Trophoblast cell (in vitro differentiated cells and primary cell): Measurements from ENCODE around the gene INPP5D.

ENCODE experiments used
- DNase-seq, 2 donors: peaks; one replicate each; pipeline ENCODE4 v3.0.0-alpha.2; 2016
- H2AFZ ChIP-seq: 2 replicates; pipeline ENCODE4 v1.6.1; 2013; ENCODE audit warnings: low read length, moderate library complexity, mild to moderate bottlenecking; ENCODE audit not compliant: insufficient read depth, poor library complexity
- H2AK5ac ChIP-seq: 2 replicates; pipeline ENCODE4 v1.6.1; 2013; ENCODE audit warnings: mild to moderate bottlenecking, low read length
- H2BK120ac ChIP-seq: 2 replicates; pipeline ENCODE4 v1.6.1; 2013; ENCODE audit warnings: low read length, mild to moderate bottlenecking, moderate library complexity; ENCODE audit not compliant: insufficient read depth, poor library complexity
- H2BK12ac ChIP-seq: 2 replicates; pipeline ENCODE4 v1.6.1; 2013; ENCODE audit warnings: mild to moderate bottlenecking, low read length, moderate library complexity
- H2BK5ac ChIP-seq: 2 replicates; pipeline ENCODE4 v1.6.1; 2013; ENCODE audit warnings: low read length, low read depth, moderate library complexity, mild to moderate bottlenecking; ENCODE audit not compliant: poor library complexity
- H3K14ac ChIP-seq: 2 replicates; pipeline ENCODE4 v1.6.1; 2013; ENCODE audit warnings: mild to moderate bottlenecking, low read length
- H3K18ac ChIP-seq: 2 replicates; pipeline ENCODE4 v1.6.1; 2013; ENCODE audit warnings: mild to moderate bottlenecking, low read length
- H3K23ac ChIP-seq: 2 replicates; pipeline ENCODE4 v1.6.1; 2013; ENCODE audit warnings: low read length
- H3K27ac ChIP-seq: 2 replicates; pipeline ENCODE4 v1.5.1; 2013; ENCODE audit warnings: low read depth, mild to moderate bottlenecking, inconsistent platforms, low read length, moderate library complexity
- H3K27me3 ChIP-seq: 2 replicates; pipeline ENCODE4 v1.6.1; 2013; ENCODE audit warnings: inconsistent platforms, mild to moderate bottlenecking, low read length, moderate library complexity; ENCODE audit not compliant: insufficient read depth
- H3K36me3 ChIP-seq, 2 experiments: 1 replicate in 1 of 2; 2 replicates in 1 of 2; pipeline ENCODE4 v1.6.1; 2013; ENCODE audit warnings: low read length in 2 of 2, mild to moderate bottlenecking in 2 of 2, moderate library complexity in 1 of 2; ENCODE audit not compliant: insufficient read depth in 2 of 2, control insufficient read depth in 1 of 2
- H3K4ac ChIP-seq: 2 replicates; pipeline ENCODE4 v1.6.1; 2013; ENCODE audit warnings: low read depth, mild to moderate bottlenecking, low read length, moderate library complexity
- H3K4me1 ChIP-seq, 2 experiments: 1 replicate in 1 of 2; 2 replicates in 1 of 2; pipeline ENCODE4 v1.6.1; 2013; ENCODE audit warnings: low read length in 2 of 2, mild to moderate bottlenecking in 2 of 2, moderate library complexity in 1 of 2; ENCODE audit not compliant: insufficient read depth in 2 of 2, control insufficient read depth in 1 of 2
- H3K4me2 ChIP-seq: 2 replicates; pipeline ENCODE4 v1.6.1; 2013; ENCODE audit warnings: inconsistent platforms, mild to moderate bottlenecking, low read length, moderate library complexity
- H3K4me3 ChIP-seq: 2 replicates; pipeline ENCODE4 v1.5.1; 2013; ENCODE audit warnings: mild to moderate bottlenecking, low read depth, low read length, inconsistent platforms
- H3K79me1 ChIP-seq: one replicate; pipeline ENCODE4 v1.6.1; 2013; ENCODE audit warnings: low read length
- H3K79me2 ChIP-seq: 2 replicates; pipeline ENCODE4 v1.6.1; 2013; ENCODE audit warnings: low read length, mild to moderate bottlenecking; ENCODE audit not compliant: control insufficient read depth, insufficient read depth, poor library complexity
- H3K9ac ChIP-seq: 2 replicates; pipeline ENCODE4 v1.6.1; 2013; ENCODE audit warnings: mild to moderate bottlenecking, low read length
- H3K9me3 ChIP-seq: 2 replicates; pipeline ENCODE4 v1.6.1; 2013; ENCODE audit warnings: low read depth, mild to moderate bottlenecking, control low read depth, inconsistent platforms, low read length; ENCODE audit not compliant: insufficient read depth
- H4K12ac ChIP-seq: 2 replicates; pipeline ENCODE4 v1.6.1; 2013; ENCODE audit warnings: low read depth, mild to moderate bottlenecking, low read length, moderate library complexity
- H4K8ac ChIP-seq: 2 replicates; pipeline ENCODE4 v1.6.1; 2013; ENCODE audit warnings: low read depth, mild to moderate bottlenecking, low read length, moderate library complexity
- H4K91ac ChIP-seq: one replicate; pipeline ENCODE4 v1.6.1; 2013; ENCODE audit warnings: low read depth, mild to moderate bottlenecking, low read length, moderate library complexity
- WGBS: extraction: QIAGEN DNeasy Blood & Tissue Kit; methylation state at CpG from one replicate; pipeline ENCODE4 v1.1.7; 2013; ENCODE audit warnings: missing lambda C conversion rate; ENCODE audit not compliant: insufficient read length, insufficient coverage; ENCODE audit errors: extremely low coverage; 5-methylcytosine and 5-hydroxymethylcytosine counted together

Gene INPP5D

DNA sequence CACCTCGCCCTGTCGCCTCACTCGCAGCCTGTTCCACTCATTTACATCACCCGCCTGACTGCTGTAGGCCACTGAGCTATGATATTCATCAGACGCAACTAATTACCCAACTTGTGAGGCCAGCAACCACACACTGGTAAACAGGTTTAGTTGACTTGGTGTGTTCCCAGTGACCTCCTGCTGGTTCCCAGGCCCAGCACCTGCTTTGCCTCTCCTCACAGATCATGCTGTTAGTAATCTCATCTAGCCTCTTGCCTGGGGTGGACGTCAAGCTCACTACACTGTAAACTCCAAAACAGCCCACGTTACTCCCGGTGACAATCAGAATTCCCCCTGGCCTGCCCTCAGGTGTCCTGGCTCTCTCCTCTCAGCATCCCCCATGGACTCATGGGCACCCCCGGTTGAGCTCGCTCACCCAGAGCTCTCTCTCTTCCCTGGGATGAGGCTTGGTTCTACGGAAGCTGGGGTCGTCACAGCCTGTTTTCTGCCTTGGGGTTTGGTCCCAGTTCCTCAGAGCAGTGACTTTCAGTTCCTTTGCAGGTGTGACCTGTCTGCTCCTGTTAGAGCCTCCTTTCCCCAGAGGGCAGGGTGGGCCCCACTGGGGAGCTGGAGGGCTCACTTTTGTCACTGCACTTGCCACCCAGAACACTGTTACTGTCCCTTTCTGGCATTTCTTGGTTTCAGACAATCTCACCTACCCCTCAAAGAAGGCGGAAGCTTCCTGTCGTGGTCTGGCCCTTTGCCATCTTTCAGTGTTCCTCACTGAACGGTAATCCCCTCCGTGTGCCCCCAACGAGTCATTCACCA is 40.3 kb downstream of the INPP5D start:
- Histone ChIP-seq H2AK5ac (no peak overlapping the region), H4K91ac (no peak overlapping the region), H3K36me3 (no peaks in the 10 kb centered on the region), H4K12ac (no peak overlapping the region), H3K9me3 (no peaks in the 10 kb centered on the region), H3K4ac (no peak overlapping the region), H3K4me2 (no peak overlapping the region), H3K23ac (peak overlapping the region; percentile 30), H3K79me2 (no peaks in the 10 kb centered on the region), H3K9ac (peak overlapping the region; percentile 51), H3K27me3 (no peaks in the 10 kb centered on the region), H3K79me1 (no peaks in the 10 kb centered on the region), H4K8ac (no peak overlapping the region), H2BK5ac (no peak overlapping the region), H2BK120ac (no peak overlapping the region), H2BK12ac (no peak overlapping the region), H3K4me1 (no peaks in the 10 kb centered on the region), H3K18ac (no peak overlapping the region), H3K4me3 (no peak overlapping the region), H2AFZ (no peak overlapping the region), H3K27ac (no peak overlapping the region), H3K14ac (no peak overlapping the region)
- no CpG with 5 or more reads among the region's 17 CpGs for WGBS
- DNase-seq, result no peak

- H3K4me3 ChIP-seq, result peak overlapping the region; percentile 28
- H3K18ac ChIP-seq, result no peak overlapping the region
- H3K27ac ChIP-seq, result no peak overlapping the region
- H2AK5ac ChIP-seq, result no peak overlapping the region
- no peak overlapping the region for H3K4me2 ChIP-seq
- no peak overlapping the region for H2BK12ac ChIP-seq
- peak overlapping the region; percentile 55 for H3K9ac ChIP-seq
- H3K14ac ChIP-seq, result no peak overlapping the region
- no peak overlapping the region for H4K8ac ChIP-seq
- no peaks in the 10 kb centered on the region for H3K36me3 ChIP-seq
- H3K27me3 ChIP-seq, result no peaks in the 10 kb centered on the region
- no peak for DNase-seq
- no peak overlapping the region for H2BK5ac ChIP-seq
- no peak overlapping the region for H2BK120ac ChIP-seq
- no peaks in the 10 kb centered on the region for H3K79me1 ChIP-seq
- H4K91ac ChIP-seq, result no peak overlapping the region
- no peak overlapping the region for H3K4ac ChIP-seq
- H3K9me3 ChIP-seq, result no peaks in the 10 kb centered on the region
- no peak overlapping the region for H4K12ac ChIP-seq
- no peak overlapping the region for H3K23ac ChIP-seq
- no peaks in the 10 kb centered on the region for H3K4me1 ChIP-seq
- no CpG with 5 or more reads among the region's 4 CpGs for WGBS
- no peaks in the 10 kb centered on the region for H3K79me2 ChIP-seq
- H2AFZ ChIP-seq, result no peak overlapping the region
Measured at GRCh38 chr2:233101141-233101540, 41.0 kb downstream of the INPP5D start.

DNA sequence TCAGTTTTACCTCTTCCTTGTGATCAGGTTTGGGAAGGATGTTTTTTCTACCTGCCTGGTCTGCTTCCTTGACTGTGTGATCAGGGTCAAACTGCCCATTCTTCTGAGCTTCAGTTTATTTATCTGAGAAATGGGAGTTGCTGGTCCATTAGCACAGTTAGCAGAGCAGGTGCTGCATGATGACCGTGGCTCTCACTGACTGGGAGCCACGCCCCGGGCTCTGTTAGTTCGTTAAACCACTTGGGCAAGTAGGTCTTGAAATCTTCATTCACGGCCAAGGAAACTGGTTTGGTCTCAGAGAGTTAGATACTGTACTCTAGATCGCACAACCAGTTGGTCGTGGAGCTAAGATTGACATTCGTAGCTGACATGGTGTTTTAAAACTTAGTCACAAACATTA is 41.7 kb downstream of the INPP5D start:
- Histone ChIP-seq H2BK12ac (no peak overlapping the region), H2AK5ac (no peak overlapping the region), H2BK120ac (no peak overlapping the region), H3K4me3 (no peak overlapping the region), H4K12ac (no peak overlapping the region), H3K4me1 (no peaks in the 10 kb centered on the region), H3K18ac (no peak overlapping the region), H3K23ac (no peak overlapping the region), H3K27ac (no peak overlapping the region), H2AFZ (no peak overlapping the region), H3K36me3 (no peaks in the 10 kb centered on the region), H3K4me2 (no peak overlapping the region), H3K9ac (no peak overlapping the region), H3K14ac (no peak overlapping the region), H3K4ac (no peak overlapping the region), H3K9me3 (no peaks in the 10 kb centered on the region), H4K91ac (no peak overlapping the region), H3K79me1 (no peaks in the 10 kb centered on the region), H3K27me3 (no peaks in the 10 kb centered on the region), H4K8ac (no peak overlapping the region), H2BK5ac (no peak overlapping the region), H3K79me2 (no peaks in the 10 kb centered on the region)
- no CpG with 5 or more reads among the region's 8 CpGs for WGBS
- no peak for DNase-seq

- H3K27me3 ChIP-seq, result peaks cover 2% of the 10 kb centered on the region
- H2BK5ac ChIP-seq, result no peak overlapping the region
- H3K4me1 ChIP-seq, result no peaks in the 10 kb centered on the region
- H3K79me1 ChIP-seq, result no peaks in the 10 kb centered on the region
- no peaks in the 10 kb centered on the region for H3K36me3 ChIP-seq
- no peaks in the 10 kb centered on the region for H3K79me2 ChIP-seq
- H2BK120ac ChIP-seq, result no peak overlapping the region
- H3K27ac ChIP-seq, result no peak overlapping the region
- no CpG with 5 or more reads among the region's 17 CpGs for WGBS
- no peak overlapping the region for H3K4ac ChIP-seq
- H4K91ac ChIP-seq, result no peak overlapping the region
- no peak overlapping the region for H2BK12ac ChIP-seq
- no peak overlapping the region for H2AFZ ChIP-seq
- no peak overlapping the region for H3K14ac ChIP-seq
- H4K8ac ChIP-seq, result no peak overlapping the region
- H3K9me3 ChIP-seq, result no peaks in the 10 kb centered on the region
- H2AK5ac ChIP-seq, result no peak overlapping the region
- no peak overlapping the region for H3K4me2 ChIP-seq
- H4K12ac ChIP-seq, result no peak overlapping the region
- no peak overlapping the region for H3K9ac ChIP-seq
- no peak overlapping the region for H3K4me3 ChIP-seq
- no peak overlapping the region for H3K23ac ChIP-seq
- DNase-seq, result no peak
- no peak overlapping the region for H3K18ac ChIP-seq
Measured at GRCh38 chr2:233105156-233105895, 45.2 kb downstream of the INPP5D start.
